Coronary artery (tissue), 2 donors: Measurements from ENCODE around the gene DGKH.

Experiments used
- DNase-seq: peaks from one replicate; pipeline ENCODE4 v3.0.0-alpha.2; 2017; ENCODE audit warnings: low spot score
- H3K27ac ChIP-seq, 2 donors: fragments of 200-600 bp; sonication (generic); one replicate each; pipeline ENCODE4 v1.5.1; 2016 to 2019
- H3K4me3 ChIP-seq: fragments of 200-600 bp; sonication (generic); 2 replicates; pipeline ENCODE4 v1.5.1; 2016; ENCODE audit warnings: mild to moderate bottlenecking, moderate library complexity
- CTCF ChIP-seq: fragments of 200-600 bp; sonication (generic); IDR thresholded peaks from one replicate; pipeline ENCODE4 v1.5.1; 2019; ENCODE audit warnings: antibody characterized with exemption

Gene DGKH

GRCh38 chr13:42233726-42234125, 185.3 kb downstream of the DGKH start:
- Histone ChIP-seq H3K27ac (no peak overlapping the region), H3K4me3 (no peak overlapping the region)
- no peak for TF ChIP-seq CTCF
- DNase-seq: no peak

GRCh38 chr13:42239161-42239560, 190.7 kb downstream of the DGKH start:
- DNase-seq: no peak
- no peak overlapping the region for H3K4me3 ChIP-seq
- H3K27ac ChIP-seq: no peak overlapping the region
- TF ChIP-seq CTCF: no peak

GRCh38 chr13:42239644-42240043, 191.2 kb downstream of the DGKH start:
- no peak for TF ChIP-seq CTCF
- H3K27ac ChIP-seq: no peak overlapping the region

GRCh38 chr13:42246541-42246940, 198.1 kb downstream of the DGKH start:
- Histone ChIP-seq H3K27ac (no peak overlapping the region), H3K4me3 (no peak overlapping the region)
- no peak for DNase-seq
- no peak for TF ChIP-seq CTCF

More at GRCh38 chr13:42239644-42240043, 191.2 kb downstream of the DGKH start:
- H3K4me3 ChIP-seq: no peak overlapping the region
- no peak for DNase-seq

- Histone ChIP-seq H3K27ac (no peak overlapping the region), H3K4me3 (no peak overlapping the region)
- no peak for DNase-seq
- TF ChIP-seq CTCF: no peak
Measured at GRCh38 chr13:42247883-42248282, 199.4 kb downstream of the DGKH start.

GRCh38 chr13:42255886-42256285, 207.4 kb downstream of the DGKH start:
- no peak for TF ChIP-seq CTCF
- DNase-seq: no peak
- no peak overlapping the region for H3K4me3 ChIP-seq
- H3K27ac ChIP-seq: no peak overlapping the region

GRCh38 chr13:42258747-42259146, 210.3 kb downstream of the DGKH start:
- DNase-seq: no peak
- no peak overlapping the region for H3K4me3 ChIP-seq
- TF ChIP-seq CTCF: no peak
- no peak overlapping the region for H3K27ac ChIP-seq
